ENCODE measurements around the gene SPCS2. TPM values are rescaled to one million over a fixed set of nuclear protein-coding genes. Genes with fewer than 3 reads are reported as not detected.

The SPCS2 gene
- total RNA-seq, 2 experiments from 2014 or later: 36.5 to 42.9 TPM

GRCh38 chr11:75001686-75002085 lies 52.6 kb downstream of the SPCS2 start:
- Histone ChIP-seq H3K4me1 (ENCODE audit: insufficient read depth, low read length) (no peaks in the 10 kb centered on the region), H3K27ac (ENCODE audit: low read depth in 1 of 2, low read length in 2 of 2) (no peak overlapping the region), H3K27me3 (ENCODE audit: control insufficient read depth in 1 of 2, insufficient read depth in 2 of 2, low read length in 2 of 2) (no peaks in the 10 kb centered on the region), H3K9me3 (ENCODE audit: control insufficient read depth in 1 of 2, insufficient read depth in 1 of 2, low read length in 2 of 2) (no peaks in the 10 kb centered on the region), H3K4me3 (ENCODE audit: low read length) (no peak overlapping the region), H3K36me3 (ENCODE audit: insufficient read depth, low read length) (peaks cover 20% of the 10 kb centered on the region)
- Mint-ChIP-seq H3K4me3 (no peak overlapping the region), H3K36me3 (ENCODE audit: low read depth) (peaks cover 59% of the 10 kb centered on the region), H3K27me3 (no peaks in the 10 kb centered on the region), H3K27ac (no peak overlapping the region), H3K4me1 (ENCODE audit: low read depth) (no peaks in the 10 kb centered on the region), H3K9me3 (no peaks in the 10 kb centered on the region)
- no peak for DNase-seq
- POLR2A ChIA-PET: no interaction called here
- ATAC-seq (ENCODE audit: poor library complexity): no peak
- intact Hi-C loops (cut with DNase I, micrococcal nuclease): no loop called here
- CTCF ChIA-PET: no interaction called here
- no peak for TF ChIP-seq CTCF (IDR thresholded peaks at IDR 0.05)

- DNase-seq (no peak), ATAC-seq (ENCODE audit: poor library complexity) (no peak)
- Histone ChIP-seq H3K4me1 (ENCODE audit: insufficient read depth, low read length) (no peaks in the 10 kb centered on the region), H3K4me3 (ENCODE audit: low read length) (no peak overlapping the region), H3K27ac (ENCODE audit: low read depth in 1 of 2, low read length in 2 of 2) (no peak overlapping the region), H3K9me3 (ENCODE audit: control insufficient read depth in 1 of 2, insufficient read depth in 1 of 2, low read length in 2 of 2) (no peaks in the 10 kb centered on the region), H3K27me3 (ENCODE audit: control insufficient read depth in 1 of 2, insufficient read depth in 2 of 2, low read length in 2 of 2) (no peaks in the 10 kb centered on the region), H3K36me3 (ENCODE audit: insufficient read depth, low read length) (peaks cover 28% of the 10 kb centered on the region)
- ChIA-PET POLR2A (no interaction called here), CTCF (interaction anchor here (0.9 kb wide), 1 partner anchor 20 kb away, joined by 4 read pairs; no protein-coding TSS in a partner anchor)
- intact Hi-C loops (cut with DNase I, micrococcal nuclease): no loop called here
- H3K4me1 Mint-ChIP-seq (ENCODE audit: low read depth): no peaks in the 10 kb centered on the region
- H3K4me3 Mint-ChIP-seq: no peak overlapping the region
- H3K27ac Mint-ChIP-seq: no peak overlapping the region
- no peaks in the 10 kb centered on the region for H3K27me3 Mint-ChIP-seq
- H3K9me3 Mint-ChIP-seq: no peaks in the 10 kb centered on the region
- no peak for TF ChIP-seq CTCF (IDR thresholded peaks at IDR 0.05)
- H3K36me3 Mint-ChIP-seq (ENCODE audit: low read depth): peaks cover 59% of the 10 kb centered on the region
Observed at GRCh38 chr11:75002516-75002915, 53.5 kb downstream of the SPCS2 start.

- ChIA-PET POLR2A (no interaction called here), CTCF (no interaction called here)
- Mint-ChIP-seq H3K27me3 (no peaks in the 10 kb centered on the region), H3K4me1 (ENCODE audit: low read depth) (no peaks in the 10 kb centered on the region), H3K4me3 (no peak overlapping the region), H3K9me3 (no peaks in the 10 kb centered on the region), H3K36me3 (ENCODE audit: low read depth) (peaks cover 58% of the 10 kb centered on the region), H3K27ac (no peak overlapping the region)
- Histone ChIP-seq H3K9me3 (ENCODE audit: control insufficient read depth in 1 of 2, insufficient read depth in 1 of 2, low read length in 2 of 2) (no peaks in the 10 kb centered on the region), H3K4me1 (ENCODE audit: insufficient read depth, low read length) (no peaks in the 10 kb centered on the region), H3K36me3 (ENCODE audit: insufficient read depth, low read length) (peaks cover 39% of the 10 kb centered on the region), H3K27me3 (ENCODE audit: control insufficient read depth in 1 of 2, insufficient read depth in 2 of 2, low read length in 2 of 2) (no peaks in the 10 kb centered on the region), H3K4me3 (ENCODE audit: low read length) (no peak overlapping the region), H3K27ac (ENCODE audit: low read depth in 1 of 2, low read length in 2 of 2) (no peak overlapping the region)
- intact Hi-C loops (cut with DNase I, micrococcal nuclease): no loop called here
- no peak for TF ChIP-seq CTCF (IDR thresholded peaks at IDR 0.05)
- DNase-seq: no peak
- ATAC-seq (ENCODE audit: poor library complexity): no peak
Observed at GRCh38 chr11:75004215-75004614, 55.1 kb downstream of the SPCS2 start.

Measured in CD4-positive, alpha-beta T cell (primary cell).